OCI-LY7 (cell line): ENCODE data around the gene SLC10A3. TPM values are rescaled to one million over a fixed set of nuclear protein-coding genes. Genes with fewer than 3 reads are reported as not detected.

Experiments used
- BruUV-seq: library from RNA; stranded (reverse); fragments of 400-500 nt; replicated peaks from 2 replicates; lab custom pipeline; 2021; lab: Mats Ljungman, UMichigan
- CTCF ChIA-PET: fragments of 300-600 bp; sonication (Branson Sonifier 250); formaldehyde crosslinking; loops from one replicate; lab custom pipeline; 2022; ENCODE audit warnings: antibody characterized with exemption; ENCODE audit not compliant: unreplicated experiment; lab: Charles Lee
- POLR2A ChIA-PET: fragments of 300-600 bp; sonication (Branson Sonifier 250); formaldehyde crosslinking; loops from one replicate; lab custom pipeline; 2022; ENCODE audit warnings: antibody characterized with exemption; lab: Charles Lee
- DNase-seq: peaks from one replicate; pipeline ENCODE4 v3.0.0-alpha.2; 2015; ENCODE audit warnings: low spot score
- H2AFZ ChIP-seq: fragments of 200-600 bp; sonication (generic), shearing (Covaris generic); 2 replicates; pipeline ENCODE4 v1.6.1; 2014; ENCODE audit warnings: mild to moderate bottlenecking, antibody characterized with exemption, low read length, moderate library complexity
- H3K27ac ChIP-seq: fragments of 200-600 bp; sonication (generic); 2 replicates; pipeline ENCODE4 v1.5.1; 2014; ENCODE audit warnings: mixed run types, low read depth, mild to moderate bottlenecking, moderate library complexity, low read length, inconsistent platforms; ENCODE audit not compliant: poor library complexity, severe bottlenecking
- H3K36me3 ChIP-seq: fragments of 200-600 bp; sonication (generic); 2 replicates; pipeline ENCODE4 v1.6.1; 2014; ENCODE audit warnings: mild to moderate bottlenecking, antibody characterized with exemption, low read length, moderate library complexity, mixed read lengths; ENCODE audit not compliant: insufficient read depth
- H3K4me1 ChIP-seq: fragments of 200-600 bp; sonication (generic); 2 replicates; pipeline ENCODE4 v1.5.1; 2014; ENCODE audit warnings: mild to moderate bottlenecking, low read length; ENCODE audit not compliant: insufficient read depth, poor library complexity, severe bottlenecking
- H3K4me2 ChIP-seq: fragments of 200-600 bp; sonication (generic); 2 replicates; pipeline ENCODE4 v1.6.1; 2014; ENCODE audit warnings: mild to moderate bottlenecking, low read length
- H3K4me3 ChIP-seq: fragments of 200-600 bp; sonication (generic); 2 replicates; pipeline ENCODE4 v1.5.1; 2014; ENCODE audit warnings: mild to moderate bottlenecking, low read depth, low read length; ENCODE audit not compliant: poor library complexity, severe bottlenecking
- H3K79me2 ChIP-seq: fragments of 200-600 bp; sonication (generic); 2 replicates; pipeline ENCODE4 v1.6.1; 2016; ENCODE audit warnings: low read depth, mild to moderate bottlenecking, low read length, moderate library complexity, mixed read lengths; ENCODE audit not compliant: insufficient read depth
- H3K9me2 ChIP-seq: fragments of 200-600 bp; sonication (generic); 2 replicates; pipeline ENCODE4 v1.6.1; 2016; ENCODE audit warnings: mild to moderate bottlenecking, low read length, mixed read lengths; ENCODE audit not compliant: insufficient read depth
- H3K9me3 ChIP-seq: fragments of 200-600 bp; sonication (generic); 2 replicates; pipeline ENCODE4 v1.6.1; 2014; ENCODE audit warnings: mild to moderate bottlenecking, mixed run types, low read length, mixed read lengths
- H4K20me1 ChIP-seq: fragments of 200-600 bp; sonication (generic); 2 replicates; pipeline ENCODE4 v1.6.1; 2014; ENCODE audit warnings: mild to moderate bottlenecking, antibody characterized with exemption, low read length, moderate library complexity, mixed read lengths; ENCODE audit not compliant: insufficient read depth
- CTCF ChIP-seq: fragments of 200-600 bp; sonication (generic); conservative IDR thresholded peaks from 2 replicates; pipeline ENCODE4 v1.5.1; 2014; ENCODE audit warnings: mild to moderate bottlenecking, antibody characterized with exemption, low read length, moderate library complexity, mixed read lengths
- EZH2phosphoT487 ChIP-seq: fragments of 200-600 bp; sonication (generic); IDR thresholded peaks from 2 replicates; pipeline ENCODE4 v1.6.1; 2018; ENCODE audit warnings: low read depth, borderline replicate concordance, mild to moderate bottlenecking, mixed run types, antibody characterized with exemption, low read length, moderate library complexity, mixed read lengths
- intact Hi-C: fragments of 100-400 bp; cut with micrococcal nuclease; formaldehyde crosslinking; loops from one replicate; pipeline ENCODE4 v1.10.0; 2022; ENCODE audit not compliant: unreplicated experiment
- total RNA-seq, 2 experiments: library from RNA; depleted of rRNA in 1 of 2; stranded (reverse); fragments of >200 nt in 1 of 2; shearing (Covaris generic) in 1 of 2; gene quantifications; 2 replicates each; pipeline ENCODE4 v1.2.3, GENCODE V29; 2014 to 2022

SLC10A3 gene
- total RNA-seq, 2 experiments from 2014 or later: 14.1 to 15.6 TPM

- no TSS peak for BruUV-seq
- H3K4me1 ChIP-seq: peaks cover 10% of the 10 kb centered on the region
- H3K9me2 ChIP-seq: no peaks in the 10 kb centered on the region
- intact Hi-C loops: no loop called here
- no peak for DNase-seq
- TF ChIP-seq CTCF (no peak), EZH2phosphoT487 (no peak)
- H3K36me3 ChIP-seq: no peaks in the 10 kb centered on the region; the same call in 1 of the 2 replicates
- CTCF ChIA-PET: no interaction called here
- POLR2A ChIA-PET: interaction anchor here (0.6 to 0.7 kb wide), 2 partner anchors 8 to 314 kb away, joined by 3 to 7 read pairs; partner anchors contain the start of gene DKC1
- H2AFZ ChIP-seq: no peak overlapping the region
- H3K79me2 ChIP-seq: no peaks in the 10 kb centered on the region
- no peak overlapping the region for H3K27ac ChIP-seq
- H3K4me2 ChIP-seq: no peak overlapping the region
- H3K4me3 ChIP-seq: no peak overlapping the region
- H3K9me3 ChIP-seq: no peaks in the 10 kb centered on the region
- H4K20me1 ChIP-seq: no peaks in the 10 kb centered on the region
Observed at GRCh38 chrX:154448484-154448883, 41.9 kb downstream of the SLC10A3 start.

- Histone ChIP-seq H3K27ac (no peak overlapping the region), H3K4me1 (peaks cover 13% of the 10 kb centered on the region), H3K79me2 (no peaks in the 10 kb centered on the region), H2AFZ (no peak overlapping the region), H4K20me1 (no peaks in the 10 kb centered on the region), H3K9me2 (no peaks in the 10 kb centered on the region), H3K4me3 (no peak overlapping the region), H3K9me3 (no peaks in the 10 kb centered on the region), H3K36me3 (peaks cover 3% of the 10 kb centered on the region; the same call in 1 of the 2 replicates), H3K4me2 (no peak overlapping the region)
- CTCF ChIA-PET: no interaction called here
- intact Hi-C loops: no loop called here
- TF ChIP-seq EZH2phosphoT487 (no peak), CTCF (no peak)
- DNase-seq: no peak
- BruUV-seq: no TSS peak
- POLR2A ChIA-PET: interaction anchor here (0.5 kb wide), 1 partner anchor 28 kb away, joined by 3 read pairs; no protein-coding TSS in a partner anchor
Observed at GRCh38 chrX:154446430-154446829, 44.0 kb downstream of the SLC10A3 start.

- intact Hi-C loops: no loop called here
- POLR2A ChIA-PET: interaction anchor here (0.6 kb wide), 1 partner anchor 56 kb away, joined by 4 read pairs; no protein-coding TSS in a partner anchor
- Histone ChIP-seq H3K9me3 (no peaks in the 10 kb centered on the region), H3K9me2 (no peaks in the 10 kb centered on the region), H4K20me1 (no peaks in the 10 kb centered on the region), H3K4me3 (no peak overlapping the region), H3K36me3 (peaks cover 7% of the 10 kb centered on the region; the same call in 1 of the 2 replicates), H2AFZ (no peak overlapping the region), H3K4me2 (no peak overlapping the region), H3K4me1 (peaks cover 13% of the 10 kb centered on the region), H3K79me2 (no peaks in the 10 kb centered on the region), H3K27ac (no peak overlapping the region)
- no peak for DNase-seq
- no TSS peak for BruUV-seq
- no peak for TF ChIP-seq EZH2phosphoT487
- TF ChIP-seq CTCF: no peak
- CTCF ChIA-PET: no interaction called here
Observed at GRCh38 chrX:154445776-154446175, 44.7 kb downstream of the SLC10A3 start.
